ENCODE data around the gene RALGPS1.

RALGPS1 gene

DNA sequence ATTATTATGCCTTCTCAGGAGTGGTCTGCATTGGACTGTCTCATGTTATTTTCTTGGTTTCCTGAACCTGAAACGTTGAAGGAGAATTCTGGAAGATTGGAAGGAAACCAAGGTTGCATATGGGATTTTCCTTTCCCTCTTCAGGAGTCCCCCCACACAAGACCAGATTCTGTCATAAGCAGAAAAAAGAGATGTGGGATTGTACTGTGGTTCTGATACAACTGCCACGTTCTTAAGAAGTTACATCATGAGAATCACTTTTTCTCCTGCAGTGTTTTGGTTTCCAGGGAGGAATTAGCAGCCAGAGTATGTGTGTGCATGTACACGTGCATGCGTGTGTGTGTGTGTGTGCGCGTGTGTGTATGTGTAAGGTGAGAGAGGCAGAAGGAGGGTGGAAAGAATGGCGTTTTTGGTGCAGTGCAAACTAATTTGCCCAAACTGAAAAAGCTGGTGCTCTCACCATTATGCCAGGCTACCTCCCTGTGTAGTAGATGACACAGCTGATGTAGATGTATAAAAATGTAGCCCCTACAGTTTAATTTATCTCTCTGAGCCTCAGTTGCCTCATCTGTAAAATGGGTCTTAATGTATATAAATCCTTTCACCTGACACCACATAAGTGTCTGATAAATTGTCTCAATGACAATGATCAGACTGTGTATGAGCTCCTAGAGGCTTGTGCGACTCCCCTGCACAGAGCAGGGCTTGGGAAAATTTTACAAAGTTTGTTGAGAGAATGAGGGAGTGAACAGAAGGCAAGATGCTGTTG lies 38.6 kb downstream of the RALGPS1 start:
- no peak for DNase-seq (ENCODE audit: low read depth in 2 of 3, low spot score in 1 of 3)

DNA sequence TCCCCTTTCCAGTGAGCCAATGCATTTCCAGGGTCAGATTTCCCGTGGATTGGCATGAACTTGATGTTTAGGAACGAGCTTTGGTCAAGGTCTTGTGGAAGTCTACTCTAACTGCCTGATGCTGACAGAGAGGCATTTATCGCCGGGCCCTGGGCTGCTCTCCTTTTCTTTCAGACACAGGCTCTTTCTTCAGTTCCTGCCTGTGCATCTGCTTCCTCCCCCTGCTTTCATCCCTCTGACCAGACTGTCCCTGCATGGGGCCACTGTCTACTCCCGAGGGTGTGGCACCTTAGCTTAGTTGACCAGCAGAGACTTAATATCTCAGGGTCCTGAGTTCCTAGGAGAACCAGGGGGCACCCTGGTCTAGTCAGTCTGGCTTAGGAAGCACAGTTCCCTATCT lies 41.2 kb downstream of the RALGPS1 start:
- no peak for DNase-seq (ENCODE audit: low read depth in 2 of 3, low spot score in 1 of 3)

DNA sequence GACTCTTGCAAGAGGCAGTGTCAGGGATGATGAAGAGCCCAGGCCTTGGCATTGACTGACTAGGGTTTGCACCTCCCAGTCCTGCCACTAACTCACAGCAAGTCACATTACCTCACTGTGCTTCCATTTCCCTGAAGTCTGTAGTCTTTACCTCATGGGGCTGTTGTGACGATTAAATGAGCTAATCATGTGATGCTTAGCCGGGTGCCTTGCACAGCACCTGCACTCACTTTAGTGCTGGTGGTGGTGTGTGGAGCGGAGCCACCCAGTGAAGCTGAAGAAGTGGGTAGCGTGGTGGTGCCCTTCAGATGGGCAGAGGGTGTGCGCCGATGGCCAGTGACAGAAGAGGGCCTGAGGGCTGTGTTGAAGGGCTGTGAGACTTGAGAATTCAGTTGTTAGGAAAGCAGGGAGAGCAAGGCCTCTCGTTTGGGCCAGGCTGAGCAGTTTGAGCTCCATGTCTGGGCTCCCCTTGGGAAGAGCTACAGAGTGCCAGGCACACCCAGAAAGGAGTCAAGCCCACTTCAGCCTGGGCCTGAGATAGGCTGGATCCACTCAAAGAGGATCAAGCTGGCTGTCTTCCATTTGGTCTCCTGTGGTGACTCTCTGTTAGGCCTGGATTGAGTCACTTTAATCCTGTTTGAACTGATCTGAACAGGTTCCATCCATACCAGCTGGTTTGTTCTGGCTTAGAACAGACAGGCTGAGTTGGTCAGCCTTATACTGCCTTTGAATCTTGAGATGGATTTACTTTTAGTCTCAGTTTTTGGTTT lies 42.5 kb downstream of the RALGPS1 start:
- DNase-seq (ENCODE audit: low read depth in 2 of 3, low spot score in 1 of 3), result no peak

- no peak for DNase-seq (ENCODE audit: low read depth in 2 of 3, low spot score in 1 of 3)
These were observed 43.1 kb downstream of the RALGPS1 start for GRCh38 chr9:126957687-126958053.

GRCh38 chr9:126959336-126959735 lies 44.8 kb downstream of the RALGPS1 start:
- no peak for DNase-seq (ENCODE audit: low read depth in 2 of 3, low spot score in 1 of 3)

GRCh38 chr9:126959917-126960316 lies 45.3 kb downstream of the RALGPS1 start:
- DNase-seq (ENCODE audit: low read depth in 2 of 3, low spot score in 1 of 3), result no peak

GRCh38 chr9:126962336-126962735 lies 47.8 kb downstream of the RALGPS1 start:
- no peak for DNase-seq (ENCODE audit: low read depth in 2 of 3, low spot score in 1 of 3)

GRCh38 chr9:126965077-126965476 lies 50.5 kb downstream of the RALGPS1 start:
- DNase-seq (ENCODE audit: low read depth in 2 of 3, low spot score in 1 of 3), result no peak

GRCh38 chr9:126965541-126966428 lies 51.2 kb downstream of the RALGPS1 start:
- peak in 1 of 3 donors; percentile 22 for DNase-seq (ENCODE audit: low read depth in 2 of 3, low spot score in 1 of 3)

- DNase-seq (ENCODE audit: low read depth in 2 of 3, low spot score in 1 of 3), result no peak
These were observed 56.7 kb downstream of the RALGPS1 start for GRCh38 chr9:126971261-126971660.

- no peak for DNase-seq (ENCODE audit: low read depth in 2 of 3, low spot score in 1 of 3)
These were observed 59.3 kb downstream of the RALGPS1 start for GRCh38 chr9:126973651-126974529.

DNA sequence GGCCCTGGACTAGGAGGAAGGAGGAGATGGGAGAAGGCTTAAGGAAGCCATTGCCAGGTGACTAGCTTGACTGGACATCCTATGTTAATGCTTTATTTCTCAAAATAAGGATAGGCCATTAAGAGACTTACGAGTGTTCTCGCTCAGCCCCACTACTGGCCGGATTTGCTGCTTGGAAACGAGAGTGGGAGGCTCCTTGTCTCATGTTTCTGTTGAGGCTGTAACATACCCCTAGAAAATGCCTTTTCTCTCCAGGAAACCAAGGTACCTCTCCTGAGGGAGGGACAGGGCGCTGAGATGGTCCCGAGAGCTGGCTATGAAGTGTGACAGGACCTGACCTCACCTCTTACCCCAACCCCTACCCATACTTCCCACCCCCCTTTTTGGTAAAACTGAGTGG lies 60.0 kb downstream of the RALGPS1 start:
- DNase-seq (ENCODE audit: low read depth in 2 of 3, low spot score in 1 of 3), result no peak

GRCh38 chr9:126975327-126976220 lies 61.0 kb downstream of the RALGPS1 start:
- DNase-seq (ENCODE audit: low read depth in 2 of 3, low spot score in 1 of 3), result no peak

GRCh38 chr9:126979461-126979860 lies 64.9 kb downstream of the RALGPS1 start:
- DNase-seq (ENCODE audit: low read depth in 2 of 3, low spot score in 1 of 3), result no peak

DNA sequence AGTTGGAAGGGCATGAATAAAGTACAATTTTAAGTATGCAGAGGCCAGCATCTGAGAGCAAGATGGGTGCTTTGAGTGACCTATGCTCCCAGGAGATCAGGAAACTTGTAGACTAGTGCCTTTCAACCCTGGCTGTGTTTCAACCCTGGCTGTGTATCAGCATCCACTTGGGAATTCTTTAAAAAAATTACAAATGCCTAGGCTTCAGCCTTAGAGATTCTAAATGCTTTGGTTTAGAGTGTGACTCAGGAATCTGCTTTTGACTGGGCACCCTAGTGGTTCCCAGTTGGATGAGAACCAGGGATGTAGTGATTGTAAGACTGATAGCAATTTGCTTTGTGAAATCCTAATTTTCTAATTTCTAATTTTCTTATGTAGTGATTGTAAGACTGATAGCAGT lies 65.6 kb downstream of the RALGPS1 start:
- DNase-seq (ENCODE audit: low read depth in 2 of 3, low spot score in 1 of 3), result no peak

- DNase-seq (ENCODE audit: low read depth in 2 of 3, low spot score in 1 of 3), result no peak
These were observed 66.6 kb downstream of the RALGPS1 start for GRCh38 chr9:126981218-126981617.

DNA sequence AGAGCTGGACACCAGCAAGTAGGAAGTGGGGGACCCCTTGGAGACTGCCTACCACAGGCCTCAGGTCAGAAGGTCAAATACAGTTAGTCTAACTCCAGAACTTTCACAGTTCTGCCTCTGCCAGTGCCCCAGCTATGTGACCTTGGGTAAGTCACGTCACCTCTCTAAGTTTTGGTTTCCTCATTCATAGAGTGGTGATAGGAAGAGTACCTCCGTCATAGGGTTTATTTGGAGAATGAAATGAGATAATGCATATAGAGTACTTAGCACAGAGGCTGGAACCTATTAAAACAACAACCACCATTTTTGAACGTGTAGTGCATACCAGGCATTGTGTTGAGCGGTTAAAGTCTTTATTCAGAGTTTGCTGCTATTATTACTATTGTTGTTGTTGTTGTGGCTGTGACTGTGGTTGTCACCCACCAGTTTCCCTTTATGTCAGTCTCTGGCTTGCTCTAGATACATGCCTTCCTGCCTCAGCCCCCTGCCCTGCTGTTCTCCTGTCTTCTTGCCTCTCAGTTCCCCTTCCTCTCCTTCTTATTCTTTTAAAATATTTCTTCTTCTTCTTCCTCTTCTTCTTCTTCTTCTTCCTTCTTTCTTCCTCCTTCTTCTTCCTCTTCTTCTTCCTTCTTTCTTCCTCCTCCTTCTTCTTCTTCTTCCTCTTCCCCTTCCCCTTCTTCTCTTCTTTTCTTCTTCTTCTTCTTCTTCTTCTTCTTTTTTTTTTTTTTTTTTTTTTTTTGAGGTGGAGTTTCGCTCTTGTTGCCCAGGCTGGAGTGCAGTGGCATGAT lies 67.8 kb downstream of the RALGPS1 start:
- DNase-seq (ENCODE audit: low read depth in 2 of 3, low spot score in 1 of 3), result no peak

DNA sequence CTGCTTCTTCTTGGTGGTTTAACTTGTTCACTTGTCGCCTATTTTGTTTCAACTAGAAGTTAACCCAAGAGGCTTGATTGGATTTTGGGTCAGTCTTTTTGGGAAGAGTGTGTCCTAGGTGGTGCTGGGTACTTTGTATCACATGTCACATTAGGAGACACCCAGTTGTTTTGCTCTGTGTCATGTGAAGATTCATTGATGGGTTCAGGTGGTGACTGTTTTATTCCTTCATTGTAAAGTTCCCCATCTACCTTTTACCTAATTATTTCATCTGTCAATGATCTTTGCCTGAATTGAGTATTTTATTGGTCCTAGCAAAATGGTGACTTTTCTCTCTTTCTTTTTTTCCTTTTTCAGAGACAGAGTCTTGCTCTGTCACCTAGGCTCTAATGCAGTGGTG lies 69.2 kb downstream of the RALGPS1 start:
- DNase-seq (ENCODE audit: low read depth in 2 of 3, low spot score in 1 of 3), result no peak

- DNase-seq (ENCODE audit: low read depth in 2 of 3, low spot score in 1 of 3), result no peak
These were observed 70.4 kb downstream of the RALGPS1 start for GRCh38 chr9:126984969-126985368.

Measured in stimulated activated CD4-positive, alpha-beta T cell treated with anti-CD3 and anti-CD28 coated beads, Interleukin-12 subunit alpha, Interleukin-12 subunit beta, amount 100 ng/mL, for 48 hours (primary cell).